GM12878 (cell line): ENCODE measurements around the gene KNTC1.

ENCODE experiments used
- ESRRA ChIP-seq: IDR thresholded peaks from 2 replicates; pipeline ENCODE4 v1.6.1; 2012; ENCODE audit warnings: mild to moderate bottlenecking, low read length, improper control_type of control experiment
- EZH2 ChIP-seq: IDR thresholded peaks from 2 replicates; pipeline ENCODE4 v1.6.1; 2012; ENCODE audit warnings: low read depth, mild to moderate bottlenecking, control low read depth, inconsistent platforms, low read length, borderline replicate concordance; ENCODE audit not compliant: control insufficient read depth
- MEF2B ChIP-seq: fragments of 450-650 bp; IDR thresholded peaks from 2 replicates; pipeline ENCODE4 v1.6.1; 2018; ENCODE audit warnings: mild to moderate bottlenecking, moderate library complexity; ENCODE audit not compliant: partially characterized antibody, poor library complexity, severe bottlenecking
- RAD21 ChIP-seq: IDR thresholded peaks from 2 replicates; pipeline ENCODE4 v1.6.1; 2011; ENCODE audit warnings: mild to moderate bottlenecking, low read depth, low read length, moderate library complexity; ENCODE audit not compliant: insufficient read depth
- SREBF2 ChIP-seq: IDR thresholded peaks from 2 replicates; pipeline ENCODE4 v1.6.1; 2012; ENCODE audit warnings: mild to moderate bottlenecking, low read length

DNA sequence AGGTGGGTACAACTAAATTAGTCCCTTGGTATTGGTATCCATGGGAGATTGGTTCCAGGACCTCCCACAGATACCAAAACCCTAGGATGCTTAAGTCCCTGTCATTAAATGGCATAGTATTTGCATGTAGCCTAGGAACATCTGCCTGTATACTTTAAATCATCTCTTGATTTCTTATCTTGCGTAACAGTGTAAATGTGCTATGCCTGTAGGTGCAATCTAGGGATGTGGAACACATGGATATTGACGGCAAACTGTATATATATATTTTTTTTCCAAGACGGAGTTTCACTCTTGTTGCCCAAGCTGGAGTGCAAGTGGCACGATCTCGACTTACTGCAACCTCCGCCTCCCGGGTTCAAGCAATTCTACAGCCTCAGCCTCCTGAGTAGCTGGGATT lies 1.5 kb downstream of the KNTC1 start:
- no peak for TF ChIP-seq EZH2
- no peak for TF ChIP-seq RAD21
- no peak for TF ChIP-seq SREBF2
- TF ChIP-seq ESRRA = no peak
- TF ChIP-seq MEF2B = no peak
